Prostate gland (tissue), 2 donors: ENCODE results near the gene MRPL14.

ENCODE experiments used
- CTCF ChIP-seq, 4 experiments: fragments of 200-600 bp in 2 of 4; fragments of 450-650 bp in 2 of 4; sonication (generic) in 2 of 4; IDR thresholded peaks; 1 replicate in 3 of 4; 2 replicates in 1 of 4; pipeline ENCODE4 v1.5.1; 2016 to 2019; ENCODE audit warnings: antibody characterized with exemption in 4 of 4, mild to moderate bottlenecking in 2 of 4, moderate library complexity in 2 of 4
- POLR2AphosphoS5 ChIP-seq: sonication (generic); formaldehyde crosslinking; IDR thresholded peaks from one replicate; pipeline ENCODE4 v1.6.1; 2017; ENCODE audit warnings: antibody characterized with exemption

- TF ChIP-seq CTCF (IDR thresholded peaks at IDR 0.05) (no peak), POLR2AphosphoS5 (no peak)
Observed at GRCh38 chr6:44135875-44136274, 8.6 kb upstream of the MRPL14 start.
